ENCODE measurements around the gene PLAAT3. TPM values are rescaled to one million over a fixed set of nuclear protein-coding genes. Genes with fewer than 3 reads are reported as not detected.
"Not testable (repeated sequence)": the region's sequence is repeated elsewhere in the genome, so short reads cannot be mapped to it uniquely, and the experiment has no call there.

The PLAAT3 gene
- total RNA-seq: 1 to 10 TPM; 1.8 to 3.1 TPM

- DNase-seq (peak; percentile 52), ATAC-seq (peak; percentile 70)
- intact Hi-C loops (cut with DNase I, micrococcal nuclease): no loop called here
- Mint-ChIP-seq H3K27ac (no peak within 1 kb of the TSS), H3K27me3 (no peaks in the 10 kb centered on the region), H3K36me3 (ENCODE audit: low read depth) (no peaks in the 10 kb centered on the region), H3K4me3 (peak within 1 kb of the TSS; percentile 69), H3K4me1 (peaks cover 4% of the 10 kb centered on the region), H3K9me3 (ENCODE audit: low read depth) (no peaks in the 10 kb centered on the region)
- ChIA-PET POLR2A (no interaction called here), CTCF (no interaction called here)
These were observed at the start of gene PLAAT3 for GRCh38 chr11:63614136-63614671. Gene PLAAT3, minus strand, starts transcription at chr11:63614433. Its CDS starts 419 bp downstream, at chr11:63614014.

- DNase-seq: no peak
- ATAC-seq: no peak
- Mint-ChIP-seq H3K4me3 (no peak overlapping the region), H3K9me3 (ENCODE audit: low read depth) (no peaks in the 10 kb centered on the region), H3K4me1 (peaks cover 44% of the 10 kb centered on the region), H3K36me3 (ENCODE audit: low read depth) (peaks cover 2% of the 10 kb centered on the region), H3K27me3 (no peaks in the 10 kb centered on the region), H3K27ac (no peak overlapping the region)
- intact Hi-C loops (cut with DNase I, micrococcal nuclease): no loop called here
- POLR2A ChIA-PET: interaction anchor here (0.6 kb wide), 1 partner anchor 25 kb away, joined by 5 read pairs; no protein-coding TSS in a partner anchor
- CTCF ChIA-PET: interaction anchor here (1.7 kb wide), 1 partner anchor 24 kb away, joined by 7 read pairs; no protein-coding TSS in a partner anchor
These were observed 49.6 kb upstream of the PLAAT3 start for GRCh38 chr11:63663809-63664208.

DNA sequence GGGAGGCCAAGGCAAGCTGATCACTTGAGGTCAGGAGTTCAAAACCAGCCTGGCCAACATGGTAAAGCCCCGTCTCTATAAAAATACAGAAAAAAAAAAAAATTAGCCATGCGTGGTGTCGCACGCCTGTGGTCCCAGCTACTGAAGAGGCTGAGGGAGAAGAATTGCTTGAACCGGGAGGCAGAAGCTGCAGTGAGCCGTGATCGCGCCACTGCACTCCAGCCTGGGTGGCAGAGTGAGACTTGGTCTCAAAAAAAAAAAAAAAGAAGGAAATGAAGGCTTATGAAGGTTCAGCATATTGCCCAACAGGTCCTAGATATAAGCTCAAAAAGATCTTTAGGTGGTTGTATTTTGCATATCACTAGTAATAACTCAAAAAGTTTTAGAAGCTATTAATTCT, 46.7 kb upstream of the PLAAT3 start:
- Mint-ChIP-seq H3K36me3 (ENCODE audit: low read depth) (peaks cover 8% of the 10 kb centered on the region), H3K9me3 (ENCODE audit: low read depth) (no peaks in the 10 kb centered on the region), H3K27ac (no peak overlapping the region), H3K4me1 (peaks cover 25% of the 10 kb centered on the region), H3K4me3 (no peak overlapping the region), H3K27me3 (no peaks in the 10 kb centered on the region)
- DNase-seq (no peak), ATAC-seq (no peak)
- intact Hi-C loops (cut with DNase I, micrococcal nuclease): no loop called here
- ChIA-PET CTCF (interaction anchor here (0.7 to 3.8 kb wide), 3 partner anchors 15 to 78 kb away, joined by 3 to 13 read pairs (median 5); no protein-coding TSS in a partner anchor), POLR2A (no interaction called here)

DNA sequence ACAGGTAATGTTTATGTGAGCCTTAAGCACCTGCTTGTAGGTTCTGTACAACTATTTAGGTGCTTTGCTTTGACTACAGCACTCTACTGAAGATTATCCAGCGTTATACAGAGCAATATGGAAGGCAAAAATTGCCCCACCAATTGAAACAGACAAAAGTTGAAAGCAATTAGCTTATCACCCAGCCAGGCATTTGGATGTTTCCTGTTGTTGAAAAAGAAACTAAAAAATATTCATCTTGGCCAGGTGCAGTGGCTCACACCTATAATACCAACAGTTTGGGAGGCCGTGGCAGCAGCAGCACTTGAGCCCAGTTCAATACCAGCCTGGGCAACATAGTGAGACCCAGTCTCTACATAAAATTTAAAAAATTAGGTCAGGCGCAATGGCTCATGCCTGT, 38.4 kb upstream of the PLAAT3 start:
- no peak for DNase-seq
- intact Hi-C loops (cut with DNase I, micrococcal nuclease): no loop called here
- POLR2A ChIA-PET: no interaction called here
- Mint-ChIP-seq H3K27ac (no peak overlapping the region), H3K36me3 (ENCODE audit: low read depth) (peaks cover 25% of the 10 kb centered on the region), H3K9me3 (ENCODE audit: low read depth) (no peaks in the 10 kb centered on the region), H3K4me3 (no peak overlapping the region), H3K4me1 (peaks cover 6% of the 10 kb centered on the region), H3K27me3 (no peaks in the 10 kb centered on the region)
- no peak for ATAC-seq
- CTCF ChIA-PET: interaction anchor here (1.0 kb wide), 1 partner anchor 14 kb away, joined by 3 read pairs; no protein-coding TSS in a partner anchor

- H3K9me3 Mint-ChIP-seq (ENCODE audit: low read depth): no peaks in the 10 kb centered on the region
- CTCF ChIA-PET: no interaction called here
- no peaks in the 10 kb centered on the region for H3K4me1 Mint-ChIP-seq
- POLR2A ChIA-PET: no interaction called here
- H3K4me3 Mint-ChIP-seq: no peak overlapping the region
- intact Hi-C loops (cut with DNase I, micrococcal nuclease): no loop called here
- no peak overlapping the region for H3K27ac Mint-ChIP-seq
- H3K36me3 Mint-ChIP-seq (ENCODE audit: low read depth): peaks cover 19% of the 10 kb centered on the region
- H3K27me3 Mint-ChIP-seq: no peaks in the 10 kb centered on the region
- no peak for ATAC-seq
- DNase-seq: no peak
These were observed 29.0 kb upstream of the PLAAT3 start for GRCh38 chr11:63643205-63643604.

DNA sequence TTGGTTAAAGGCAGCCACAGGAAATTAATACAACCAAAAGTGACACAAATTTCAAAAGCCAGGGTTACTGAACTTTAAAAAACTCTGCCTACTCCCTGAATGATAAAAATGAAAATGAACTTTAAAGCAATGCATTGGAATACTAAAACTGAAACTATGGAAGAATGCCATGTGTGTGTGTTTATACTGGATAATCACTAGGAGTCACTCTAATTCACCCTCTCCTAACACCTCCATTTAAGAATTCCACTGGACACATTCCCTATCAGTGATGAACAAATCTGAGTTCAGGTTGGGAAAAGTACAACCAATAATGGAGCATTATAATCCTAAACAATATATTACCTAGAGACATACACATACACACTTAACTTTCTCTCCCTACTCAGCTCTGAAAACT, 27.5 kb upstream of the PLAAT3 start:
- Mint-ChIP-seq H3K4me3 (no peak overlapping the region), H3K36me3 (ENCODE audit: low read depth) (peaks cover 19% of the 10 kb centered on the region), H3K27me3 (no peaks in the 10 kb centered on the region), H3K27ac (no peak overlapping the region), H3K4me1 (peaks cover 3% of the 10 kb centered on the region), H3K9me3 (ENCODE audit: low read depth) (no peaks in the 10 kb centered on the region)
- ChIA-PET POLR2A (no interaction called here), CTCF (interaction anchor here (0.8 kb wide), 1 partner anchor 164 kb away, joined by 3 read pairs; no protein-coding TSS in a partner anchor)
- ATAC-seq: no peak
- intact Hi-C loops (cut with DNase I, micrococcal nuclease): loop anchor here in 1 of 2 experiments (1.0 kb wide), 1 partner anchor 97 kb away; no protein-coding TSS in a partner anchor
- no peak for DNase-seq

DNA sequence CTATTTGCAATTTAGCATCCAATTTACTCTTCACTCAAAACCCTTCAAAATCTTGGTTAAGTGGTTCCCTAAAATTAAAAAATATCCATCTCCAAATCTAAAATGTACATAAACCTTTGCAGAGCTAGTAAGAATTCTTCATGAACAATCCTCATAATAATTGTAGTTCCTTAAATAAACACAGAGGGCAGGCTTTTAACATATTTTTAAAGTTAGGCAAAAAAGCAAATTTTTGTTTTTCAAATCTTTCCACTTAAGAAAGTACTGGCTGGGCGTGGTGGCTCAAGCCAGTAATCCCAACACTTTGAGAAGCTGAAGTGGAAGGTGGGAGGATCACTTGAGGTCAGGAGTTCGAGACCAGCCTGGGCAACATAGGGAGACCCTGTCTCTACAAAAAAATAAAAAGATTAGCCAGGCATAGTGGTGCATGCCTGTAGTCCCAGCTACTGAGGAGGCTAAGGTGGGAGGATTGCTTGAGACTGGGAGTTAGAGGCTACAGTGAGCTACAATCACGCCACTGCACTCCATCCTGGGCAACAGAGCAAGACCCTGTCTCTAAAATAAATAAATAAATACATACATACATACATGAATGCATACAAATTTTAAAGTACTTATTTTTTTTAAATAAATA, 25.1 kb upstream of the PLAAT3 start:
- no peak for ATAC-seq
- Mint-ChIP-seq H3K27ac (peak overlapping the region; percentile 25), H3K27me3 (no peaks in the 10 kb centered on the region), H3K4me1 (peaks cover 3% of the 10 kb centered on the region), H3K4me3 (no peak overlapping the region), H3K36me3 (ENCODE audit: low read depth) (peaks cover 22% of the 10 kb centered on the region), H3K9me3 (ENCODE audit: low read depth) (no peaks in the 10 kb centered on the region)
- ChIA-PET POLR2A (interaction anchor here (0.6 kb wide), 2 partner anchors 25 to 147 kb away, joined by 4 to 5 read pairs; no protein-coding TSS in a partner anchor), CTCF (interaction anchor here (0.7 to 7.3 kb wide), 25 partner anchors 9 to 455 kb away, joined by 3 to 125 read pairs (median 4); no protein-coding TSS in a partner anchor)
- DNase-seq: no peak
- intact Hi-C loops (cut with DNase I, micrococcal nuclease): loop anchor here (5.0 to 10.0 kb wide), 3 partner anchors 98 to 605 kb away; no protein-coding TSS in a partner anchor

GRCh38 chr11:63638436-63638835, 24.2 kb upstream of the PLAAT3 start:
- CTCF ChIA-PET: interaction anchor here (0.7 to 7.3 kb wide), 27 partner anchors 9 to 456 kb away, joined by 3 to 125 read pairs (median 4); no protein-coding TSS in a partner anchor
- not testable (repeated sequence) for DNase-seq; H3K27ac Mint-ChIP-seq; H3K9me3 Mint-ChIP-seq (ENCODE audit: low read depth); H3K4me1 Mint-ChIP-seq; ATAC-seq; H3K27me3 Mint-ChIP-seq; H3K4me3 Mint-ChIP-seq
- peaks cover 21% of the 10 kb centered on the region for H3K36me3 Mint-ChIP-seq (ENCODE audit: low read depth)
- intact Hi-C loops (cut with DNase I, micrococcal nuclease): loop anchor here (5.0 to 10.0 kb wide), 3 partner anchors 99 to 604 kb away; no protein-coding TSS in a partner anchor
- POLR2A ChIA-PET: interaction anchor here (0.6 kb wide), 1 partner anchor 146 kb away, joined by 4 read pairs; no protein-coding TSS in a partner anchor

GRCh38 chr11:63635762-63636465, 21.7 kb upstream of the PLAAT3 start:
- Mint-ChIP-seq H3K4me1 (peaks cover 12% of the 10 kb centered on the region), H3K27me3 (no peaks in the 10 kb centered on the region), H3K4me3 (no peak overlapping the region), H3K9me3 (ENCODE audit: low read depth) (no peaks in the 10 kb centered on the region), H3K27ac (no peak overlapping the region), H3K36me3 (ENCODE audit: low read depth) (peaks cover 28% of the 10 kb centered on the region)
- POLR2A ChIA-PET: no interaction called here
- ATAC-seq: peak; percentile 85
- CTCF ChIA-PET: interaction anchor here (0.5 to 7.3 kb wide), 17 partner anchors 9 to 257 kb away, joined by 3 to 125 read pairs (median 3); partner anchors contain the start of gene PLAAT4
- intact Hi-C loops (cut with DNase I, micrococcal nuclease): loop anchor here (1.0 to 10.0 kb wide), 4 partner anchors 101 to 601 kb away; no protein-coding TSS in a partner anchor
- peak; percentile 79 for DNase-seq

- ChIA-PET POLR2A (no interaction called here), CTCF (interaction anchor here (0.6 to 5.2 kb wide), 6 partner anchors 9 to 723 kb away, joined by 3 to 29 read pairs (median 3); no protein-coding TSS in a partner anchor)
- no peaks in the 10 kb centered on the region for H3K9me3 Mint-ChIP-seq (ENCODE audit: low read depth)
- DNase-seq (no peak), ATAC-seq (no peak)
- H3K4me3 Mint-ChIP-seq: no peak overlapping the region
- H3K27ac Mint-ChIP-seq: no peak overlapping the region
- intact Hi-C loops (cut with DNase I, micrococcal nuclease): loop anchor here in 1 of 2 experiments (5.0 kb wide), 1 partner anchor 57 kb away; no protein-coding TSS in a partner anchor
- H3K4me1 Mint-ChIP-seq: peaks cover 15% of the 10 kb centered on the region
- peaks cover 39% of the 10 kb centered on the region for H3K36me3 Mint-ChIP-seq (ENCODE audit: low read depth)
- no peaks in the 10 kb centered on the region for H3K27me3 Mint-ChIP-seq
These were observed 15.2 kb upstream of the PLAAT3 start for GRCh38 chr11:63629426-63629825.

DNA sequence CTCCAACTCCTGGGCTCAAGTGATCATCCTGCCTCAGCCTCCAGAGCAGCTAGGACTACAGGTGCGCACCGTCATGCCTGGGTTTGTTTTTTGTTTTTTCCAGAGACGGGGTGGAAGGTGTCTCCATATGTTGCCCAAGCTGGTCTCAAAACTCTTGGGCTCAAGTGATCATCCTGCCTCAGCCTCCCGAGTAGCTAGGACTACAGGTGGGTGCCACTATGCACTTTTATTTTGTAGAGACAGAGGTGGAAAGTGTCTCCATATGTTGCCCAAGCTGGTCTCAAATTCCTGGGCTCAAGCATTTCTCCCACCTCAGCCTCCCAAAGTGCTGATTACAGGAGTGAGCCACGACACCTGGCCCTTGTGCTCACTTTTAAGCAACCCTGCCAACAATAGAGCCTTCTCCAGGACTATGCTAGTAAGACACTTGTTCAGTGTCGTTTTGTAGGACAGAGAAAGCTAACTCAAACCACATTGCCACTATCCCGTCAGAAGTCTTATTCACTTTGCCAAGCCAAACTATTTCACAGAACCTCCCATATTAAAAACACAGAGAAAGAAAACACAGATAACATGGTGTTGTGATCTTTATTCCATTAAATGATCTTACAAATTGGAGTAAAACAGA, 9.4 kb upstream of the PLAAT3 start:
- no peak overlapping the region for H3K4me3 Mint-ChIP-seq

More for the DNA sequence above, 9.4 kb upstream of the PLAAT3 start:
- ChIA-PET CTCF (interaction anchor here (2.1 to 4.9 kb wide), 3 partner anchors 14 to 144 kb away, joined by 5 to 22 read pairs (median 6); no protein-coding TSS in a partner anchor), POLR2A (no interaction called here)
- ATAC-seq (no peak), DNase-seq (no peak)
- Mint-ChIP-seq H3K27me3 (no peaks in the 10 kb centered on the region), H3K4me1 (peaks cover 10% of the 10 kb centered on the region), H3K9me3 (ENCODE audit: low read depth) (no peaks in the 10 kb centered on the region), H3K36me3 (ENCODE audit: low read depth) (peaks cover 5% of the 10 kb centered on the region), H3K27ac (no peak overlapping the region)
- intact Hi-C loops (cut with DNase I, micrococcal nuclease): no loop called here
